Measurements from ENCODE around the gene ARHGAP24.

DNA sequence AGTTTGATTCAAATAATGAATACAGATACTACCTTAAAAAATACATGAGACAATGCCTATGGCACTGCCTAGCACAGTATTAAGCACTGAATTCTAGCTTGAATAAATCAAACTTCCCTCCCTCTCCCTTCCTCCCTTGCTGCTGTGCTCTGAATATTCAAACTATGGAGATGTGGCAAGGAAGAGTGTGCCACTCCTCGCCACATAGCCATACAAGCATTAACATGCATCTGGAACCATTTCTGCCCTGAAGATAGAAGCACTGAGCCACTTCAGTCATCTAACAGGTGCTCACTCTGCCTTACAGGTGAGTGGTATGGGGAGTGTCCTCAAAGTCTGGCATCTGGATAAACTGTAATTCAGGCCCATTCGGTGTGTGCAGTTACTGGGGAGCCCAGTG lies 276.9 kb downstream of the ARHGAP24 start:
- TF ChIP-seq CTCF (IDR thresholded peaks at IDR 0.05) = no peak
- TF ChIP-seq EP300 (IDR thresholded peaks at IDR 0.05) = no peak
- TF ChIP-seq POLR2A (IDR thresholded peaks at IDR 0.05) = no peak
- no peak for TF ChIP-seq POLR2AphosphoS5 (IDR thresholded peaks at IDR 0.05)
